Measurements from ENCODE around the gene GUCY2D.

Gene GUCY2D

GRCh38 chr17:7992924-7993323 is 9.5 kb upstream of the GUCY2D start:
- no peak for DNase-seq

GRCh38 chr17:7993972-7994589 is 8.3 kb upstream of the GUCY2D start:
- no peak for DNase-seq

- DNase-seq = no peak
Measured at GRCh38 chr17:7995724-7996123, 6.7 kb upstream of the GUCY2D start.

GRCh38 chr17:7997186-7997585 is 5.2 kb upstream of the GUCY2D start:
- DNase-seq = no peak

- DNase-seq = no peak
Measured at GRCh38 chr17:8002721-8003593, 542 bp downstream of the GUCY2D start.

- DNase-seq = no peak
Measured at GRCh38 chr17:8003594-8004181, 1.3 kb downstream of the GUCY2D start.

GRCh38 chr17:8004899-8005298 is 2.5 kb downstream of the GUCY2D start:
- DNase-seq = no peak

GRCh38 chr17:8005357-8005756 is 2.9 kb downstream of the GUCY2D start:
- no peak for DNase-seq

GRCh38 chr17:8005967-8006730 is 3.7 kb downstream of the GUCY2D start:
- DNase-seq = no peak

GRCh38 chr17:8006836-8007680 is 4.6 kb downstream of the GUCY2D start:
- DNase-seq = no peak

- no peak for DNase-seq
Measured at GRCh38 chr17:8007836-8008235, 5.4 kb downstream of the GUCY2D start.

GRCh38 chr17:8012045-8012580 is 9.7 kb downstream of the GUCY2D start:
- no peak for DNase-seq

GRCh38 chr17:8012996-8013640 is 10.7 kb downstream of the GUCY2D start:
- no peak for DNase-seq

- no peak for DNase-seq
Measured at GRCh38 chr17:8013731-8014557, 11.5 kb downstream of the GUCY2D start.

- DNase-seq = no peak
Measured at GRCh38 chr17:8014558-8014850, 12.1 kb downstream of the GUCY2D start.

GRCh38 chr17:8015236-8015956 is 13.0 kb downstream of the GUCY2D start:
- DNase-seq = no peak

GRCh38 chr17:8015957-8016631 is 13.7 kb downstream of the GUCY2D start:
- no peak for DNase-seq

- no peak for DNase-seq
Measured at GRCh38 chr17:8016632-8017424, 14.4 kb downstream of the GUCY2D start.

GRCh38 chr17:8018436-8018835 is 16.0 kb downstream of the GUCY2D start:
- no peak for DNase-seq
